Neural progenitor cell (in vitro differentiated cells): ENCODE data around the gene PDLIM4.

Experiments
- EZH2 ChIP-seq: fragments of 200-600 bp; sonication (generic); IDR thresholded peaks from 2 replicates; pipeline ENCODE4 v1.6.1; 2017; ENCODE audit warnings: antibody characterized with exemption, mild to moderate bottlenecking, moderate library complexity
- TF ChIP-seq, protein P1 (sequence below): fragments of 200-600 bp; sonication (generic); IDR thresholded peaks from 2 replicates; pipeline ENCODE4 v1.5.1; 2017; ENCODE audit warnings: antibody characterized with exemption, mild to moderate bottlenecking

DNA sequence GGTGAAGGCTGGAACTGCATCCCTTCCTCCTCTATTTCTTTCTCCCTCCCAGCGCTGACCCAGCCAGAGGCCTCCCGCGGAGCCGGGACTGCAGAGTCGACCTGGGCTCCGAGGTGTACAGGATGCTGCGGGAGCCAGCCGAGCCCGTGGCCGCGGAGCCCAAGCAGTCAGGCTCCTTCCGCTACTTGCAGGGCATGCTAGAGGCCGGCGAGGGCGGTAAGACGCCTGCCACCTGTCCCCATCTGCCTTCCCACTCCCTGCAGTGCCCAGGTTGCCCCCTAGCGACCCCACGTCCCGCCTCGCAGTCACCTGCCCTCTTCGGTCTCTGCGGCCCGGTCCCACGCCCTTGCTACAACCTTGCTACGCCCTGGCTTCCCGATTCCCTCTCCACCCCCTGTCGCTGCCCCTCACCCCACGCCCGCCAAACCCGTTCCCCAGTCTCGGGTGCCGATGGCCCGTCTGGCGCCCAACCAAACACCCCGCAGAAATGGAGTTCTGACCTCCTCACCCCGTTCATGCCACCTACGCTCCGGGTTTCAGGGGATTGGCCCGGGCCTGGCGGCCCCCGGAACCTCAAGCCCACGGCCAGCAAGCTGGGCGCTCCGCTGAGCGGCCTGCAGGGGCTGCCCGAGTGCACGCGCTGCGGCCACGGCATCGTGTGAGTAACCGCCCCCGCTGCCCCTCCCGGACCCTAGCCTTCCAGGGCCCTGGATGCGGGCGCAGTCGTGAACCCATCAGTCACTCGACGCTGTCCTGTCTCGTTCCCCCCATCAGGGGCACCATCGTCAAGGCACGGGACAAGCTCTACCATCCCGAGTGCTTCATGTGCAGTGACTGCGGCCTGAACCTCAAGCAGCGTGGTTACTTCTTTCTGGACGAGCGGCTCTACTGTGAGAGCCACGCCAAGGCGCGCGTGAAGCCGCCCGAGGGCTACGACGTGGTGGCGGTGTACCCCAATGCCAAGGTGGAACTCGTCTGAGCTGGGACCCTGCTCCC lies 14.1 kb downstream of the PDLIM4 start:
- TF ChIP-seq, protein P1, sequence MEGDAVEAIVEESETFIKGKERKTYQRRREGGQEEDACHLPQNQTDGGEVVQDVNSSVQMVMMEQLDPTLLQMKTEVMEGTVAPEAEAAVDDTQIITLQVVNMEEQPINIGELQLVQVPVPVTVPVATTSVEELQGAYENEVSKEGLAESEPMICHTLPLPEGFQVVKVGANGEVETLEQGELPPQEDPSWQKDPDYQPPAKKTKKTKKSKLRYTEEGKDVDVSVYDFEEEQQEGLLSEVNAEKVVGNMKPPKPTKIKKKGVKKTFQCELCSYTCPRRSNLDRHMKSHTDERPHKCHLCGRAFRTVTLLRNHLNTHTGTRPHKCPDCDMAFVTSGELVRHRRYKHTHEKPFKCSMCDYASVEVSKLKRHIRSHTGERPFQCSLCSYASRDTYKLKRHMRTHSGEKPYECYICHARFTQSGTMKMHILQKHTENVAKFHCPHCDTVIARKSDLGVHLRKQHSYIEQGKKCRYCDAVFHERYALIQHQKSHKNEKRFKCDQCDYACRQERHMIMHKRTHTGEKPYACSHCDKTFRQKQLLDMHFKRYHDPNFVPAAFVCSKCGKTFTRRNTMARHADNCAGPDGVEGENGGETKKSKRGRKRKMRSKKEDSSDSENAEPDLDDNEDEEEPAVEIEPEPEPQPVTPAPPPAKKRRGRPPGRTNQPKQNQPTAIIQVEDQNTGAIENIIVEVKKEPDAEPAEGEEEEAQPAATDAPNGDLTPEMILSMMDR = no peak
- TF ChIP-seq EZH2 = no peak
